Measurements from ENCODE around the gene MAGI3.

DNA sequence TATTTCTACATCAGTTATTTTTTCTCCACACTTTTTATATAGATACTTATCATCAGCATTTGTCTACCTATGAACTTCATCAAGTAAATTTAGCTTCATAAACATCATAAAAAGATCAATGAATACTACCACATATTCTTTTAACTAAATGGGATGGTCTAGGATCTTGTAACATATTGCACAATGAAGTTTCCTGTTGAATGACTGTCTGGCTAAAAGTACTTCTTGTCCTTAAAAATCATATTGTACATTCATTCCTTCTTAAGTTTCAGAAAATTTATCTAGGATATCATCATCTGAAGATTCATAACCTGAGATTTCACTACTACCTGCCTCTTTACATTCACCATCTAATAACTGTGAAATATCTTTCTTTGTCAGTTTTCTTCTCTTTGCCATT, 69.0 kb downstream of the MAGI3 start:
- TF ChIP-seq POLR2A (IDR thresholded peaks at IDR 0.05), result no peak
- TF ChIP-seq, protein P1, sequence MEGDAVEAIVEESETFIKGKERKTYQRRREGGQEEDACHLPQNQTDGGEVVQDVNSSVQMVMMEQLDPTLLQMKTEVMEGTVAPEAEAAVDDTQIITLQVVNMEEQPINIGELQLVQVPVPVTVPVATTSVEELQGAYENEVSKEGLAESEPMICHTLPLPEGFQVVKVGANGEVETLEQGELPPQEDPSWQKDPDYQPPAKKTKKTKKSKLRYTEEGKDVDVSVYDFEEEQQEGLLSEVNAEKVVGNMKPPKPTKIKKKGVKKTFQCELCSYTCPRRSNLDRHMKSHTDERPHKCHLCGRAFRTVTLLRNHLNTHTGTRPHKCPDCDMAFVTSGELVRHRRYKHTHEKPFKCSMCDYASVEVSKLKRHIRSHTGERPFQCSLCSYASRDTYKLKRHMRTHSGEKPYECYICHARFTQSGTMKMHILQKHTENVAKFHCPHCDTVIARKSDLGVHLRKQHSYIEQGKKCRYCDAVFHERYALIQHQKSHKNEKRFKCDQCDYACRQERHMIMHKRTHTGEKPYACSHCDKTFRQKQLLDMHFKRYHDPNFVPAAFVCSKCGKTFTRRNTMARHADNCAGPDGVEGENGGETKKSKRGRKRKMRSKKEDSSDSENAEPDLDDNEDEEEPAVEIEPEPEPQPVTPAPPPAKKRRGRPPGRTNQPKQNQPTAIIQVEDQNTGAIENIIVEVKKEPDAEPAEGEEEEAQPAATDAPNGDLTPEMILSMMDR (IDR thresholded peaks at IDR 0.05), result no peak

Data from adrenal gland (tissue), 5 donors.